AG04450 (cell line): ENCODE data around the gene C10orf67. TPM values are rescaled to one million over a fixed set of nuclear protein-coding genes. Genes with fewer than 3 reads are reported as not detected.

Source experiments
- CTCF ChIA-PET: fragments of 300-600, 350-600 bp; formaldehyde crosslinking; extraction: SDS; loops from one replicate; lab custom pipeline; 2022; ENCODE audit warnings: antibody characterized with exemption, inconsistent platforms; lab: Charles Lee
- POLR2A ChIA-PET: fragments of 350-600 bp; formaldehyde crosslinking; extraction: SDS; loops from one replicate; lab custom pipeline; 2021; ENCODE audit warnings: antibody characterized with exemption, inconsistent platforms; lab: Yijun Ruan, JAX
- DNase-seq: peaks from one replicate; pipeline ENCODE4 v3.0.0-alpha.2; 2011; ENCODE audit warnings: low read depth, low spot score
- H3K27ac ChIP-seq: one replicate; pipeline ENCODE4 v1.5.1; 2012; ENCODE audit warnings: low read depth, low read length, control low read depth
- H3K27me3 ChIP-seq: one replicate; pipeline ENCODE4 v1.6.0; 2012; ENCODE audit warnings: low read length; ENCODE audit not compliant: control insufficient read depth, insufficient read depth
- H3K4me3 ChIP-seq: 2 replicates; pipeline ENCODE4 v1.5.1; 2011; ENCODE audit warnings: mild to moderate bottlenecking, low read depth, low read length, control low read depth
- H3K9me3 ChIP-seq: 2 replicates; pipeline ENCODE4 v1.5.1; 2012; ENCODE audit warnings: low read length; ENCODE audit not compliant: control insufficient read depth, insufficient read depth
- polyA plus RNA-seq: library from polyadenylated mRNA; depleted of rRNA; stranded (reverse); fragments of >200 nt; gene quantifications from 2 replicates; pipeline ENCODE4 v1.2.3, GENCODE V29; 2011
- TF ChIP-seq, protein P1 (sequence below): IDR thresholded peaks from 2 replicates; pipeline ENCODE4 v1.5.1; 2011; ENCODE audit warnings: low read depth, low read length, control low read depth, inconsistent platforms

Gene C10orf67
- polyA plus RNA-seq, 1 experiment: 0.14 TPM

DNA sequence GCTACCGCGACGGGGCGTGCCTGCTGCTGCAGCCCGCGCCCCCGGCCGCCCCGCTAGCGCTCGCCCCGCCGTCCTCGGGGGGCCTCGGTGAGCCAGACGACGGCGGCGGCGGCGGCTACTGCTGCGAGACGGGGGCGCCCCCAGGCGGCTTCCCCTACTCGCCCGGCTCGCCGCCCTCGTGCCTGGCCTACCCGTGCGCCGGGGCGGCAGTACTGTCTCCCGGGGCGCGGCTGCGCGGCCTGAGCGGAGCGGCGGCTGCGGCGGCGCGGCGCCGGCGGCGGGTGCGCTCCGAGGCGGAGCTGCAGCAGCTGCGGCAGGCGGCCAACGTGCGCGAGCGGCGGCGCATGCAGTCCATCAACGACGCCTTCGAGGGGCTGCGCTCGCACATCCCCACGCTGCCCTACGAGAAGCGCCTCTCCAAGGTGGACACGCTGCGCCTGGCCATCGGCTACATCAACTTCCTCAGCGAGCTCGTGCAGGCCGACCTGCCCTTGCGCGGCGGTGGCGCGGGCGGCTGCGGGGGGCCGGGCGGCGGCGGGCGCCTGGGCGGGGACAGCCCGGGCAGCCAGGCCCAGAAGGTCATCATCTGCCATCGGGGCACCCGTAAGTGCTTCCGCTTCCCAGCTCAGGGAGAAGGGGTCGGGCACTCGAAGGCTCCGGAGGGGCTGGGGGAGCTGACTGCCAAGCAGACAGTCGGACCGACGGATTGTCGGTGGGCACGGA, 151.7 kb downstream of the C10orf67 start:
- POLR2A ChIA-PET: no interaction called here
- Histone ChIP-seq H3K9me3 (no peaks in the 10 kb centered on the region), H3K27me3 (peaks cover 49% of the 10 kb centered on the region), H3K4me3 (no peak overlapping the region), H3K27ac (no peak overlapping the region)
- CTCF ChIA-PET: no interaction called here
- no peak for DNase-seq
- TF ChIP-seq, protein P1, sequence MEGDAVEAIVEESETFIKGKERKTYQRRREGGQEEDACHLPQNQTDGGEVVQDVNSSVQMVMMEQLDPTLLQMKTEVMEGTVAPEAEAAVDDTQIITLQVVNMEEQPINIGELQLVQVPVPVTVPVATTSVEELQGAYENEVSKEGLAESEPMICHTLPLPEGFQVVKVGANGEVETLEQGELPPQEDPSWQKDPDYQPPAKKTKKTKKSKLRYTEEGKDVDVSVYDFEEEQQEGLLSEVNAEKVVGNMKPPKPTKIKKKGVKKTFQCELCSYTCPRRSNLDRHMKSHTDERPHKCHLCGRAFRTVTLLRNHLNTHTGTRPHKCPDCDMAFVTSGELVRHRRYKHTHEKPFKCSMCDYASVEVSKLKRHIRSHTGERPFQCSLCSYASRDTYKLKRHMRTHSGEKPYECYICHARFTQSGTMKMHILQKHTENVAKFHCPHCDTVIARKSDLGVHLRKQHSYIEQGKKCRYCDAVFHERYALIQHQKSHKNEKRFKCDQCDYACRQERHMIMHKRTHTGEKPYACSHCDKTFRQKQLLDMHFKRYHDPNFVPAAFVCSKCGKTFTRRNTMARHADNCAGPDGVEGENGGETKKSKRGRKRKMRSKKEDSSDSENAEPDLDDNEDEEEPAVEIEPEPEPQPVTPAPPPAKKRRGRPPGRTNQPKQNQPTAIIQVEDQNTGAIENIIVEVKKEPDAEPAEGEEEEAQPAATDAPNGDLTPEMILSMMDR: no peak

DNA sequence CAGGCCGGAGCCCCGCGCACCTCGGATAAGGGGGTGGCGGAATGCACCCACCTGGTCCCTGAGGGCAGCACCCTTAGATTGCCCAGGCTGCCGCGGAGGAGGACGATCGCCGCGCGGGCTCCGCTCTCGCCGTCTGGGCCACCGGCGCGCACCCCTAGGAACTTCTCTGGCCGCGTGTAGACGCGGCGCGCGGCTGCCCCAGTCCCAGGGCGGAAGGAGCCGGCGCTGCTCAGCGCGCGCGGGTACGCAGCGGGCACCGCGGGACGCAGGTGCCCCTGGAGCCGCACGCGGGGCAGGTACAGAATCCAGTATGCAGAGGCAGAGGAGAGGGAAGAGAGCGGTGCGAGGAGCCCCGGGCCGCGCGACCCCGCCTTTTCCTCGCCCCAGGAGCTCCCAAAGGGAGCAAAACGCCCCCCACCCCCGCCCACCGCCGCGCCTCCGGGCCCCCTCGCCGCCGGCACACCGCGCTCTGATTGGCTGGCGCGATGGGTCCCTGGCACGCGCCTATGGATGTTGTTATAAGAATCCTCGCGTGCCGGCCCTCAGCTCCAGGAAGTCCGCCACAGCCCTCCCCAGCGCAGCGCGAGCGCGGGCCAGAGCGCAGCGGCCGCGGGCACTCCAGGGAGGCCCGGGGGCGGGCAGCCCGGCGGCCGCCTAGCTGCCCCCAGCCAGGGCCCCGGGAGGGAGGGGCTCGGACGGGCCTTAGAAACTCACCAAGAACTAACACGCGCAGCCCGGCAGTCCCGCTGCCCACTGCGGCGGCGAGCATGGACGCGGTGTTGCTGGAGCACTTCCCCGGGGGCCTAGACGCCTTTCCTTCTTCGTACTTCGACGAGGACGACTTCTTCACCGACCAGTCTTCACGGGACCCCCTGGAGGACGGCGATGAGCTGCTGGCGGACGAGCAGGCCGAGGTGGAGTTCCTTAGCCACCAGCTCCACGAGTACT, 152.6 kb downstream of the C10orf67 start, which contains the start of gene PTF1A:
Gene PTF1A (plus strand): TSS at position 549 of the 948 bp plus-strand sequence. CDS start 219 bp downstream, at position 768.
- no peaks in the 10 kb centered on the region for H3K9me3 ChIP-seq
- ChIA-PET CTCF (no interaction called here), POLR2A (no interaction called here)
- no peak within 1 kb of the TSS for H3K4me3 ChIP-seq
- TF ChIP-seq, protein P1: no peak
- H3K27ac ChIP-seq: no peak within 1 kb of the TSS
- no peak for DNase-seq
- peaks cover 47% of the 10 kb centered on the region for H3K27me3 ChIP-seq

DNA sequence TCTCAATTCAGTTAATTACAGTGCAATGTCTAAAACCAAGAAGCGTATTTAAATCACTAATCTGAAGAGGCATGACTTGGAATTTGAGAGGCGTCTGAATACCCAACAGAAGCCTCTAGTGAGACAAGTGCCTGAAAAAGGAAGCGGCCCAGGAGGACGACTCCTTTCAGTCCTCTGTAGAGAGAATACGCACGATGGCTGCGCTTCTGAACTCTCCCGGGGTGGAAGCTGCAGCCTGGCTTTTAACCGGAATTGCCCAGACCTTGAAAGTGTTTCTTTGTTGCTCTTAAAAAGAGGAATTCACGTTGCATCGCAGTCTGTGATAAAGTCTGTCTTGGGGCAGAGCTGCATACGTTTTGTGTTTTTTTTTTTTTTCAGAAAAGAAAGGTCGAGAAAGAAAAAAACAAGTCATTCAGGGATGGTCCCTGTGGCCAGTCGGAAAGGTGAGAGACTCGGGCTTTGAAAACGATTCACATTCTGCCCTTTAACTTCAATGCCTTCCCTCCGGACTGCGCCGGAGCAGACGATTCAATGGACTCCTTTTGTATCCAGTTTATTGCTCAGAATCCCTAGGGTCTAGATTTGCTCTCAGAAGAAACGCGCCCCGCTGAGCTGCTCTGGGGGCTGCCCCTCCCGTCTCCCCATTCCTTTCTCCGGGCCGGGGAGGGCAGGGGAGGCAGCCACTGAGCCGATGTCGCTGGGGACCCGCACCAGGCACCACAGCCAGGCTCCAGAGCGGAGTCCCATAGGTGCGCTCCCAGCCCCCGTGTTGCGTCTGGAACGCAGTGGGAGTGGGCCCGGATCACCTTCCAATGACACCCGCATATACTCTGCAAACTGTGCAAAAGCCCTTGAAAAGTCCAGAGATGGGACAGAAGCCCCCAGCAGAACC, 153.5 kb downstream of the C10orf67 start:
- DNase-seq: no peak
- ChIA-PET CTCF (no interaction called here), POLR2A (no interaction called here)
- Histone ChIP-seq H3K9me3 (no peaks in the 10 kb centered on the region), H3K27me3 (peaks cover 39% of the 10 kb centered on the region), H3K27ac (no peak overlapping the region), H3K4me3 (no peak overlapping the region)
- TF ChIP-seq, protein P1: no peak

DNA sequence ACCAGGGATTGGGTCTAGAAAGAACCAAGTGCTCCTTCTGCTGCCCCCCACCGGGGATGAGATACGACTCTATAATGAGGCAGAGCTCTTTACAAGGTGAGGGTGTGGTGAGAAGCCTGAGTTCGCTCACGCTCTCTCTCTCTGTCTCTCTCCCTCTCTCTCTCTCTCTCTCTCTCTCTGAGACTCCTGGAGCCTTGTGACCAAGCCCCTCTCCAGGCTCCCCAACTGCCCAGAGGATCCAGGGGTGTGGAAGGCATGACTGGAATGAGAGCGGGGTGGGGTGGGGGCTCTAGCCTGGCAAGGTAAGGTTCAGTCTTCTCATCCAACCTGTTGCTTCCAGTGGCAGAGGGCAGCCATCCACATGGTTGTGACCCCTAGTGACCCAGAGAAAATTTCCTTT, 155.6 kb downstream of the C10orf67 start:
- ChIA-PET POLR2A (no interaction called here), CTCF (interaction anchor here (0.6 kb wide), 1 partner anchor 1332 kb away, joined by 5 read pairs; no protein-coding TSS in a partner anchor)
- no peaks in the 10 kb centered on the region for H3K9me3 ChIP-seq
- no peak overlapping the region for H3K4me3 ChIP-seq
- H3K27ac ChIP-seq: no peak overlapping the region
- DNase-seq: no peak
- H3K27me3 ChIP-seq: peaks cover 21% of the 10 kb centered on the region
- TF ChIP-seq, protein P1: no peak
